Measurements from ENCODE around the gene KCNJ9. TPM values are rescaled to one million over a fixed set of nuclear protein-coding genes. Genes with fewer than 3 reads are reported as not detected.
A peak's percentile ranks its signal among the peaks of the same experiment; 100 is the strongest.

Gene KCNJ9
- total RNA-seq, 1 donor from 2014 or later: 0.18 TPM

DNA sequence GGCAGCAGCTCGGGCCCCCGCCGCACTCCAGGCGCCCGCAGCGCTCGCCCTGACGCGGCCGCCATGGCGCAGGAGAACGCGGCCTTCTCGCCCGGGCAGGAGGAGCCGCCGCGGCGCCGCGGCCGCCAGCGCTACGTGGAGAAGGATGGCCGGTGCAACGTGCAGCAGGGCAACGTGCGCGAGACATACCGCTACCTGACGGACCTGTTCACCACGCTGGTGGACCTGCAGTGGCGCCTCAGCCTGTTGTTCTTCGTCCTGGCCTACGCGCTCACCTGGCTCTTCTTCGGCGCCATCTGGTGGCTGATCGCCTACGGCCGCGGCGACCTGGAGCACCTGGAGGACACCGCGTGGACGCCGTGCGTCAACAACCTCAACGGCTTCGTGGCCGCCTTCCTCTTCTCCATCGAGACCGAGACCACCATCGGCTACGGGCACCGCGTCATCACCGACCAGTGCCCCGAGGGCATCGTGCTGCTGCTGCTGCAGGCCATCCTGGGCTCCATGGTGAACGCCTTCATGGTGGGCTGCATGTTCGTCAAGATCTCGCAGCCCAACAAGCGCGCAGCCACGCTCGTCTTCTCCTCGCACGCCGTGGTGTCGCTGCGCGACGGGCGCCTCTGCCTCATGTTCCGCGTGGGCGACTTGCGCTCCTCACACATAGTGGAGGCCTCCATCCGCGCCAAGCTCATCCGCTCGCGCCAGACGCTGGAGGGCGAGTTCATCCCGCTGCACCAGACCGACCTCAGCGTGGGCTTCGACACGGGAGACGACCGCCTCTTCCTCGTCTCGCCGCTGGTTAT, 2.8 kb downstream of the KCNJ9 start:
- ATAC-seq (no peak), DNase-seq (ENCODE audit: low spot score) (peak; percentile 77)
- intact Hi-C loops (cut with DNase I): loop anchor here (5.0 kb wide), 1 partner anchor 37 kb away; no protein-coding TSS in a partner anchor

GRCh38 chr1:160084771-160085321, 3.5 kb downstream of the KCNJ9 start:
- ATAC-seq: no peak
- intact Hi-C loops (cut with DNase I): loop anchor here (5.0 kb wide), 1 partner anchor 38 kb away; no protein-coding TSS in a partner anchor
- no peak for DNase-seq (ENCODE audit: low spot score)

DNA sequence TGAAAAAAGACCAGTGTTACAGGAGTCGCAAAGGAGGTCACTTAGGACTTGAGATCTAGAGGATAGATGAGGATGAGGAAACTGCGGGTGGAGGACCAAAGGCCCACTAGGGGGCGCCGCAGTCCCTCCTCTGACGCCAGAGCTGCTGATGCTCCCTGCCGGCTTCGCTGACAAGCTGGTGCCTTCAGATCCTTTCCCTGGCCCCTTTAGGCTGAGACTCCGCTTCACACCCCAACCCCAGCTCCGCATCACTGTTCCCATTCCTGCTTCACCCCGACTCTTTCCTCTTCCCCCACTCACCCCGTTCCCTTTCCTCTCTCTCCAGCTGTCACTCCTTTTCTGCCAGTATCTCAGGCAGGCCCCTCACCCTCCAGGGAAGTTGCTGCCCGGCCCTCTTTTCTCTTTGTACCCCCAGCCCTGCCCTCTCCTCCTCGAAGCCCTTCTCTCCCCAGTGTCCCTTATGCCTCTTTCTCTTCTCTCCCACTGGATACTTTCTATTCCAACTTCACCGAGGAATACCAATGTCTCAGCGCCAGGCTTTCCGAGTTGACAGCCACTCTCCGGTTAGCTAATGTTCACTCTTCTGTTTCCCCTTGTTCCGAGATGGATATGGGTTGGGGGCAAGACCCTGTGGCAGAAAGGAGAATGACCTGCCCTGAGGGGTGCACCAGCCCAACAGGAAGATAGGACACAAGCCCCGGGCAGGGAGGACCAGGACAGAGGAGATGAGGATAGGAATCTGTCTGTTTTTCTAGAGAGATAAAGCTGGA, 4.5 kb downstream of the KCNJ9 start:
- ATAC-seq (peak; percentile 91), DNase-seq (ENCODE audit: low spot score) (peak; percentile 92)
- intact Hi-C loops (cut with DNase I): no loop called here

- DNase-seq (ENCODE audit: low spot score) (no peak), ATAC-seq (peak; percentile 89)
- intact Hi-C loops (cut with DNase I): no loop called here
Observed at GRCh38 chr1:160086456-160086892, 5.1 kb downstream of the KCNJ9 start.

- DNase-seq (ENCODE audit: low spot score): no peak
- no peak for ATAC-seq
- intact Hi-C loops (cut with DNase I): no loop called here
Observed at GRCh38 chr1:160087118-160087662, 5.9 kb downstream of the KCNJ9 start.

DNA sequence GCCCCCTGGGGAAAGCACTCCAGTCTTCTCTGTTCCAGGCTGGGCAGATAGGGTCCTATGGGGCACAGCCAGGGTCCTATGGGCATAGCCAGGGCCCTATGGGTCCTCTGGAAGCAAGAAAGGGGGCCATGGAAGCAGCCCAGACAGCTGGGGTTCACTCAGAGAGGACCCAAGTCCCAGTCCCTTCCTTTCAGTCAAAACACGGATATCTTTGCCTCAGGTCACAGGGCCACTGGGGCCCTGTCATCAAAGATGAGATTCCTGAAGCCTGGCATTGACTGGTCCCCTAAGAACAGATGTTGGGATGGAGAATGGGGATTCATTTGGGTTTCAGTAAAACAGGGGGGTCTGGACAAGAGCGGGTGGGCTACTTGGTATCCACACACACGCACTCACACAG, 8.5 kb downstream of the KCNJ9 start:
- no peak for ATAC-seq
- intact Hi-C loops (cut with DNase I): loop anchor here (10.0 kb wide), 2 partner anchors 125 to 165 kb away; no protein-coding TSS in a partner anchor
- no peak for DNase-seq (ENCODE audit: low spot score)

- intact Hi-C loops (cut with DNase I): loop anchor here (10.0 kb wide), 2 partner anchors 124 to 164 kb away; no protein-coding TSS in a partner anchor
Observed at GRCh38 chr1:160090760-160091159, 9.4 kb downstream of the KCNJ9 start.

GRCh38 chr1:160091666-160092223, 10.4 kb downstream of the KCNJ9 start:
- intact Hi-C loops (cut with DNase I): loop anchor here (10.0 kb wide), 2 partner anchors 123 to 163 kb away; no protein-coding TSS in a partner anchor
- no peak for DNase-seq (ENCODE audit: low spot score)
- no peak for ATAC-seq

More at GRCh38 chr1:160090760-160091159, 9.4 kb downstream of the KCNJ9 start:
- ATAC-seq: no peak
- no peak for DNase-seq (ENCODE audit: low spot score)

- ATAC-seq (no peak), DNase-seq (ENCODE audit: low spot score) (no peak)
- intact Hi-C loops (cut with DNase I): loop anchor here (10.0 kb wide), 2 partner anchors 122 to 162 kb away; no protein-coding TSS in a partner anchor
Observed at GRCh38 chr1:160092366-160093068, 11.2 kb downstream of the KCNJ9 start.

- DNase-seq (ENCODE audit: low spot score): no peak
- intact Hi-C loops (cut with DNase I): loop anchor here (10.0 kb wide), 2 partner anchors 122 to 162 kb away; no protein-coding TSS in a partner anchor
- ATAC-seq: no peak
Observed at GRCh38 chr1:160093069-160093395, 11.7 kb downstream of the KCNJ9 start.

- DNase-seq (ENCODE audit: low spot score) (no peak), ATAC-seq (no peak)
- intact Hi-C loops (cut with DNase I): loop anchor here (10.0 kb wide), 2 partner anchors 121 to 161 kb away; no protein-coding TSS in a partner anchor
Observed at GRCh38 chr1:160093624-160094290, 12.4 kb downstream of the KCNJ9 start.

DNA sequence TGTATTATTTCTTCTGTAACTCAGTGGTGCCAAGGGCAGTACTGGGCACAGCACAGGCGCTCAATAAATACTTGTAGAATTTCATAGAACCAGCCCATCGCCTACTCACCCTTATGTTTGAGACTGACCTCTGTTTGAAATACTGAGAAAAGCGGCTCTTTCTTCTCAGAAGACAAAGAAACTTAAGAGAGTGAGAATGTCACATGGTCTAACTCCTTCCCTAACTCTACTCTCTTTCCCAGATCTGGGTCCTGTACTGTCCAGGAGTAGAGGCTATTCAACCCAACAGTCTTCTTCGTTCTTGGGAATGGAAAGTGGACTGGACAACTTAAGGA, 12.9 kb downstream of the KCNJ9 start:
- no peak for DNase-seq (ENCODE audit: low spot score)
- intact Hi-C loops (cut with DNase I): loop anchor here (10.0 kb wide), 2 partner anchors 121 to 161 kb away; no protein-coding TSS in a partner anchor
- no peak for ATAC-seq

DNA sequence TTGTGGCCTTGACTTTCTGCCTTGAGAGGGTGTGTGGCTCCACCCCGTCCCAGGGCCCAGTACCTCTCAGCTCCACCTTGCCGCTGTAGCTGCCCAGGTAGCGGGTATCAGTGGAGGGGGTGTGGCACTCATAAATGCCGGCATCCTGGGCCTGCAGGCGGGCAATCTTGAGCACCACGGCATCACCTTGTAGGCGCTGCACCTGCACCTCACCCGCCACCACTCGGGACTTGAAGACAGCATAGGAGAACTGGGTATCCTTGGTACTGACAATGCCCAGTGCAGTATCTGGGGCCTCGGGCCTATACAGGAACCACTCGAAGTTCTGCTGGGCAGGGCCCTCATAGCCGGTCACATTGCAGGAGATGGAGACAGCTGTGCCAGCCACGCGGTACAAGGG, 13.5 kb downstream of the KCNJ9 start:
- DNase-seq (ENCODE audit: low spot score) (no peak), ATAC-seq (no peak)
- intact Hi-C loops (cut with DNase I): loop anchor here (10.0 kb wide), 2 partner anchors 120 to 160 kb away; no protein-coding TSS in a partner anchor

DNA sequence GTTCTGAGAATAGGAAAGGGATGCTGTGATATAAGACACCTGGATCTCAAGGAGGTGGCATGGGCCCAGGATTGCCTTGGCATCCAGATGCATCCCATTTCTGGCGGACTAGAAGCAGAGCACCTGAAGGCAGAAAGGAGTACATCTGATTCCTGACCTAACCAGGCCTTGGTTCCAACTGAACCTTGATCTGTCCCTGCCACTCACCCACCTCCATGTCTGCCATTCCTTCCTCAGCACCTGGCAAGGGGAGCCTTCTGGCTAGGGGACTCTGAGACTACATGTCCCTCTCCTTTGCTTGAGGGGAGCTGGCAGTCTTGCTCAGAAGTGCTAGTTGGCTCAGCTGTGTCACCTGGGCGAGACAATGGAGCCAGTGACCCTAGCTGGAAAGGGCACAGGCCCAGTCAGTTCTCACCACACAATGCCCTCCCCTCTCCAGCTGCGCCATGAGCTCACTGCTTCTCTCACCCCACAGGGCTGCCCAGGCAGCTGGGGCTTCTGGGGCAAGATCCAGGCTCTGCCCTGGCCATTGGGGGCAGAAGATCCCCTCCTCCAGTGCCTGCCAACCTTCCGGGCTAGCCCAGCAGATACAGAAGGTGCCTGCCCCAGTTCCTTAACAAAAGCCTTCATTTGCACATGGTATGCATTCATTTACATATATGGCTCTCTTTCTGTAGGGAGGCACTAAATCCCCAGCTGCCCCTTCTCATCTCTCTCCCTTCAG, 14.2 kb downstream of the KCNJ9 start:
- intact Hi-C loops (cut with DNase I): loop anchor here (10.0 kb wide), 2 partner anchors 119 to 159 kb away; no protein-coding TSS in a partner anchor

GRCh38 chr1:160096274-160097116, 15.2 kb downstream of the KCNJ9 start:
- peak; percentile 11 for ATAC-seq
- DNase-seq (ENCODE audit: low spot score): no peak
- intact Hi-C loops (cut with DNase I): loop anchor here (10.0 kb wide), 2 partner anchors 118 to 158 kb away; no protein-coding TSS in a partner anchor

More for the DNA sequence above, 14.2 kb downstream of the KCNJ9 start:
- DNase-seq (ENCODE audit: low spot score) (no peak), ATAC-seq (no peak)

All from sciatic nerve (tissue), 2 donors.